Glutamatergic neuron (in vitro differentiated cells): ENCODE data around the gene ALPP. TPM values are rescaled to one million over a fixed set of nuclear protein-coding genes. Genes with fewer than 3 reads are reported as not detected.

ENCODE experiments used
- DNase-seq: peaks from one replicate; pipeline ENCODE4 v3.0.0; 2022
- H3K27ac Mint-ChIP-seq: one replicate; pipeline ENCODE4 v1.8.0; 2020; ENCODE audit warnings: mild to moderate bottlenecking, mixed read lengths, inconsistent platforms; ENCODE audit not compliant: unreplicated experiment
- H3K27me3 Mint-ChIP-seq: one replicate; pipeline ENCODE4 v1.8.0; 2020; ENCODE audit warnings: mild to moderate bottlenecking, moderate library complexity, mixed read lengths, inconsistent platforms; ENCODE audit not compliant: unreplicated experiment
- H3K36me3 Mint-ChIP-seq: one replicate; pipeline ENCODE4 v1.8.0; 2020; ENCODE audit warnings: mild to moderate bottlenecking, mixed read lengths, inconsistent platforms; ENCODE audit not compliant: unreplicated experiment
- H3K4me1 Mint-ChIP-seq: one replicate; pipeline ENCODE4 v1.8.0; 2020; ENCODE audit warnings: mild to moderate bottlenecking, low read depth, mixed read lengths, inconsistent platforms; ENCODE audit not compliant: unreplicated experiment
- H3K4me3 Mint-ChIP-seq: one replicate; pipeline ENCODE4 v1.8.0; 2020; ENCODE audit warnings: mild to moderate bottlenecking, mixed read lengths, inconsistent platforms; ENCODE audit not compliant: unreplicated experiment
- H3K9me3 Mint-ChIP-seq: one replicate; pipeline ENCODE4 v1.8.0; 2020; ENCODE audit warnings: mild to moderate bottlenecking, moderate library complexity, mixed read lengths, inconsistent platforms; ENCODE audit not compliant: unreplicated experiment
- CTCF ChIP-seq: fragments of 200-600 bp; sonication (generic); IDR thresholded peaks from one replicate; pipeline ENCODE4 v1.5.0; 2021; ENCODE audit not compliant: partially characterized antibody, unreplicated experiment
- total RNA-seq: library from RNA; stranded (reverse); fragmentation: NEBNext Ultra II Directional; extraction: Animal tissue kit (Norgen Biotek cat#: 25700); gene quantifications from one replicate; pipeline ENCODE4 v1.2.1, GENCODE V29; 2021; ENCODE audit not compliant: unreplicated experiment

ALPP gene
- total RNA-seq, 1 donor from 2014 or later, result 0.34 TPM

GRCh38 chr2:232347369-232347768, 31.2 kb upstream of the ALPP start:
- Mint-ChIP-seq H3K4me3 (no peak overlapping the region), H3K27me3 (peaks cover 2% of the 10 kb centered on the region), H3K9me3 (peaks cover 4% of the 10 kb centered on the region), H3K36me3 (no peaks in the 10 kb centered on the region), H3K27ac (no peak overlapping the region), H3K4me1 (no peaks in the 10 kb centered on the region)
- TF ChIP-seq CTCF, result no peak
- DNase-seq, result no peak

GRCh38 chr2:232348936-232349335, 29.6 kb upstream of the ALPP start:
- no peak overlapping the region for H3K4me3 Mint-ChIP-seq
- TF ChIP-seq CTCF, result no peak
- H3K9me3 Mint-ChIP-seq, result peaks cover 4% of the 10 kb centered on the region
- no peak overlapping the region for H3K27ac Mint-ChIP-seq
- DNase-seq, result no peak
- no peaks in the 10 kb centered on the region for H3K4me1 Mint-ChIP-seq
- no peaks in the 10 kb centered on the region for H3K36me3 Mint-ChIP-seq
- peaks cover 6% of the 10 kb centered on the region for H3K27me3 Mint-ChIP-seq

- H3K4me3 Mint-ChIP-seq, result no peak overlapping the region
- H3K4me1 Mint-ChIP-seq, result no peaks in the 10 kb centered on the region
- H3K27me3 Mint-ChIP-seq, result peaks cover 7% of the 10 kb centered on the region
- no peak overlapping the region for H3K27ac Mint-ChIP-seq
- no peak for TF ChIP-seq CTCF
- no peaks in the 10 kb centered on the region for H3K36me3 Mint-ChIP-seq
- no peak for DNase-seq
- peaks cover 4% of the 10 kb centered on the region for H3K9me3 Mint-ChIP-seq
Observed at GRCh38 chr2:232349546-232349945, 29.0 kb upstream of the ALPP start.

GRCh38 chr2:232349946-232350635, 28.5 kb upstream of the ALPP start:
- no peak for TF ChIP-seq CTCF
- no peaks in the 10 kb centered on the region for H3K4me1 Mint-ChIP-seq
- H3K27me3 Mint-ChIP-seq, result peaks cover 7% of the 10 kb centered on the region
- peaks cover 4% of the 10 kb centered on the region for H3K9me3 Mint-ChIP-seq
- no peak overlapping the region for H3K27ac Mint-ChIP-seq
- H3K4me3 Mint-ChIP-seq, result no peak overlapping the region
- H3K36me3 Mint-ChIP-seq, result no peaks in the 10 kb centered on the region
- DNase-seq, result peak; percentile 6

GRCh38 chr2:232350804-232351685, 27.5 kb upstream of the ALPP start:
- peaks cover 4% of the 10 kb centered on the region for H3K9me3 Mint-ChIP-seq
- H3K36me3 Mint-ChIP-seq, result no peaks in the 10 kb centered on the region
- H3K27me3 Mint-ChIP-seq, result peaks cover 7% of the 10 kb centered on the region
- H3K4me1 Mint-ChIP-seq, result no peaks in the 10 kb centered on the region
- peak; percentile 19 for DNase-seq
- TF ChIP-seq CTCF, result no peak
- H3K27ac Mint-ChIP-seq, result no peak overlapping the region
- no peak overlapping the region for H3K4me3 Mint-ChIP-seq
